ENCODE measurements around the gene POTEG.
"Not testable (repeated sequence)": the region's sequence is repeated elsewhere in the genome, so short reads cannot be mapped to it uniquely, and the experiment has no call there.

Gene POTEG

DNA sequence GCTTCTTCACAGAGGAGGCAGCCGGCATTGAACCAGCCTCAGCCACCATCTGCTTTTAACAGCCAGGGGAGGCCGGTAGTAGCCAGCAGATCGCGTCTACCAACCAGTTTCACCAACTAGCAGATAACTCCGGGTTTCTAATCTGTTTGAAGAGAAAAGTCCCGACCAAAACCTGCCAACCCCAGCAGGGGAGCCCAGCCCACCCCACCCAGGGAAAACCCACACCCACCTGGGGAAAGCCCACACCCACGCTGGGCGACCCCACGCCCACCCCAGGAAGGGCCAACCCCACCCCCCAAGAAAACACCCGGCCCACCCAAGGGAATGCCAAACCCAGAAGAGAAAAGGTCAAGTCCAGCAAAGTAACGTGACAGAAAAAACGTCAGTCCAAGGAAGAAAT is at the start of gene POTEG:
Gene POTEG (minus strand): TSS at position 101 of the 400 bp plus-strand sequence. CDS start 52 bp downstream, at position 49.
- not testable (repeated sequence) for H3K27ac ChIP-seq

DNA sequence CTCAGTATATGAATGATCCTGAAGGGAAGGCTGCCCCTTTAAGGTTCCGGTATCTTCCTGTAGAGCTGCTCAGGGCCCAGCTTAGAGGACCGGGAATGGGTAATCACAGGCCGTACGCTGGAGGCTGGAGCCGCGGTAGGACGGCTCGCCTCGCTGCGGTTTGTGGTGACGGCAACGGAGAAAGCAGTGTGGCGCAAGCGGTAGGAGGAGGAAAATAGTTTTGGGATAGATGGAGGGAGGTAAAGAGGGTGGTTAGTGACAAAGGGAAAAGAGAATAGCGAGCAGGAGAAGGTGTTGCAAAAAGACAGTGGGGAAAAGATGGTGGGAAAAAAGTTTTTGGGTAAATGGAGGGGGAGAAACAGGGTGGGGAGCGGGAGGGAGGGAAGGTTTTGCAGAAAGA is 48.0 kb upstream of the POTEG start:
- not testable (repeated sequence) for H3K27ac ChIP-seq

DNA sequence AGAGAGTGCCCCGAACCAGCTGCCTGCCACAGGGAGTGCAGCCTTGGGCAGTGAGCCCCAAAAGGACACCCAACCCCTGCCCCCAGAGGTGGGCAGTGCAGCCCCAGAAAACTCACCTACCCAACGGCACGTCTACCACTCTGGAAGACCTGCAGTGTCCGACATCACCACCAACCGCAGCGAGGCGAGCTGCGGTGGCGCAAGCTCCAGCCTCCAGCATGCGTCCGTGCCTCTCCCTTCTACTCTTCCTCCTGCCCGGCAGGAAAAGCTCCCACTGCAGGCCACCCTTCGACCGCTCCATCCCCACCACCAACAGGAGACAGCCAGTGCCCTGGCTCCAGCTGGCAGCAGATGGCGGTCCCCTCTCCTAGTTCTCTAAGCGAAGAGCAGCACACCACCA is 47.3 kb upstream of the POTEG start:
- not testable (repeated sequence) for H3K27ac ChIP-seq

DNA sequence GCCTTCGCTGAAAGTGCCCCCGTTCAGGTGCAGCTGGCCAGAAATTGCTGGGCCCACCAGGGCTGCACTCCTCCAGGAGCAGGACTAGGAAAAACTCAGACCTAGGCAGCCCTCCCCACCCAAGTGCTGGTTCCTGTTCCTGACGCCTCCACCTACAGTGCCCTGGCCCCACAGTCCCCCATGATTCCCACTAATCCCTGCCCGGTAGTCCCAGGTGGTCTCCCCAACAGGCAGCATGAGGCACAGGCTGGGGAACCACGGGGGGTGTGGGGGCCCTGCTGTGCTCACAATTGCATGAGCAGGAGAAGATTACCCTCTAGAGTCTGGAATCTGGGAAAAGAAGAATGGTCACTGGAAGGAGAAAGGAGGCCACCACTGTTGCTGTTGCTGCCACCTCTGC is 46.4 kb upstream of the POTEG start:
- H3K27ac ChIP-seq, result not testable (repeated sequence)

DNA sequence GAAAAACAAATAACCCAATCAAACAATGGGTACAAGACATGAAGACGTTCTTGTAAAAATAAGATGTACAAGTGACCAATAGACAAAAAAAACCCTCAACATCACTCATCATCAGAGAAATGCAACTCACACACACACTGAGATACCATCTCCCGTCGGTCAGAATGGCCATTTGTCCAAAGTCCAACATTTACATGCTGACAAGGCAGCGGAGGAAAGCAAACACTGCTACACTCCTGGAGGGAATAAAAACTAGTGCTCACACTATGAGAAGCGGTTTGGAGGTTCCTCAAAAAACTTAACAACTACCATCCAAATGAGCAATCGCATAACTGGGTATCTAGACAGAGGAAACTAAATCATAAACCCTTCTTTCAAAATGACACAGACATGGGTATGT is 11.6 kb upstream of the POTEG start:
- H3K27ac ChIP-seq, result not testable (repeated sequence)

DNA sequence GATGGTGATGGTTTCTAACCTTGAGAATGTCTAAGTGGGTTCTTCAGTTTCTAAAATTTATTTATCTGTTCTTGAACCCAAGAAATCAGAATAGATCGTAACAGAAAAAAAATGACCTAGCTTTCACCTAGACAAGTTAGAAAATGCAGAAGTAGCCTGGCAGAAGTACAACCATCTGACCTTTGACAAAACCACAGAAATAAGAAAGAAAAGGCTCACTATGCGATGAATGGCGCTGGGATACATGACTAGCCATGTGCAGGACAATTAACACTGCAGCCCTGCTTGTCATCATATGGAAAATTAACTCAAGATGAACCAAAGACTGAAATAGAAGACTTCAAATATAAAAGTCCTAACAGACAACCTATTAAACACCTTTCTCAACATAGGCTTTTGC is 5.7 kb upstream of the POTEG start:
- H3K27ac ChIP-seq, result not testable (repeated sequence)

DNA sequence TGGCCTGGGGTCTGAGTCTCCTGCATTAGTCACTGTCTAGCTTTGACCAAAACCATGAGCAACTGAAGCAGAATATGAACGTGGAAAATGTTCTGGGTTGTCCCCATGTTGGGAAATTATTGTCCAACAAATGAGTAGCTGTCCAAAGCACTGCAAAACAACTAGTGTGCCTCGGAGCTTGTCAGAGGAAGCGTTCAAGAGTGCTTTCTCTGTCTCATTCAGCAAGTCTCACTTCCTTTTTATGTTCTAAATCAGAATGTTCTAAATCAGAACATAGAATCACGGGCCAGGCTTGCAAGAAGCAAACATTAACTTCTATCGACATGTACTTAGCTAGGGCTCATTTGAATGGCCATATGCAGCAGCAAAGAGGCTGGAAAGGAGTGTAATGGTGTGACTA is 5.1 kb upstream of the POTEG start:
- not testable (repeated sequence) for H3K27ac ChIP-seq

DNA sequence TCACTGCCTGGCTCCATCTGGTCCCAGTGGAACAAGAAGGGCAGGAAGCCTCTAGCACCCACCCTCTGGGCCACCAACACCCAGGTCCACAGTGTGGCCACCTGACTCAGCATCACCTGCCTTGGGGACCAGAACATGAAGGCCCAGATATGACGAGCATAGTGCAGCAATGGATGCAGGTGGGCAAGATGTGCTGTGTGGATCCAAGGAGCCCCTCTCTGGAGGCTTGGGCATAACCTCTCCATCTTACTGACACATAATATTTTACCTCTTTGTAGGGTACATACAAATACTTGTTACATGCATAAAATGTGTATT is 2.9 kb upstream of the POTEG start:
- not testable (repeated sequence) for H3K27ac ChIP-seq

DNA sequence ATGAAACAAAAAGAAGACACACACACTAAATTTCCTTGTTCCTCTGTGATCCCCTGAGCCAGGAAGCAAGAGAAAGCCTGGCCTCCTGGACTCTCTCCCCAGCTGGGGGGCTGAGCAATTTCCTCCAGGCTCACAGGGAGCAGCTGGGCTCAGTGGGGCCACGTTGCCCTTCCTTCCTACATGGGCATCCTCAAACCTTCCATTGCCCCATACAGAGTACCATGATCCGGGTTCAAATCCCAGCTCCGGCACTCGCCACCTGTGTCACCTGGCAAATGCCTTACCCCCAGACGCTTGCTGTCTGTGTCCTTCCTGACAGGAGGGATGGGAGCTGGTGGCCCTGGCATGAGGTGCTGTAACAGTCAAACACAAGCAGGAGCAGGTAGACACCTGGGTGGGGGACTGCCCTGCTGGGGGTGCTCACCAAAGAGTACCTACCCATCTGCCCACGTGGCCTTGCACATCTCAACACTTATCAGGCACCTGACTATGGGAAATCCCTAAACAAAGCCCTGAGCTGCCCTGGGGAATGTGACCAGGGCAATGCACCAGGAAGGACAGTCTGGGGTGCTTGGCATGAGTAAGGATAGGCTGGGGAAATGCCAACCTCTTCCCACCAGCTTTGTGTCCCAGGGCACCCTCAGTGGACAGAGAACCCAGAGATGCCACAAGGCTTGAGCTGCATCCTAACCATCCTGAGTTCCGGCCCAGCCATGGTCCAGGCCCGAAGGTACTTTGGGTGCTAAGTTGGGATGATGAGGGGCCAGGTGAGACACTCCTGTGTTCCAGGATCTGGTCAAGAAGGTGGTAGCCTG is 2.4 kb upstream of the POTEG start:
- H3K27ac ChIP-seq, result not testable (repeated sequence)

DNA sequence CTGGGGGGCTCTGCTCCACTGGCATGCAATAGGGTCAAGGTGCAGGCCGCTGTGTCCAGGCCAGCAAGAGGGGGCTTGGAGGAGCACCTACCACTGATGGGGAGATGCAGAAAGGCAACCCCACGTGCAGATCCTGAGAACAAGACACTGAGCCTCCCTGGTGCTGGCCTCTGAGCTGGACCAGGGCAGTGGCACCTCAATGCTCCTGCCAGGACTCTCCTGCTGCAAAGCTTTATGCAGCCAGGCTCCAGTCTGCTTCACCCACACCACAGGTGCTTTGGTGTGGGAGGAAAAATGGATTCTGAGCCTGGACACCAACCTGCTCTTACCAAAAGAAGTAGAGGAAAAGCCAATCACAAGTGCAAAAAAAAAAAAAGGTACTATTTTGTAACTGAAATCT is 1.7 kb upstream of the POTEG start:
- H3K27ac ChIP-seq, result not testable (repeated sequence)

DNA sequence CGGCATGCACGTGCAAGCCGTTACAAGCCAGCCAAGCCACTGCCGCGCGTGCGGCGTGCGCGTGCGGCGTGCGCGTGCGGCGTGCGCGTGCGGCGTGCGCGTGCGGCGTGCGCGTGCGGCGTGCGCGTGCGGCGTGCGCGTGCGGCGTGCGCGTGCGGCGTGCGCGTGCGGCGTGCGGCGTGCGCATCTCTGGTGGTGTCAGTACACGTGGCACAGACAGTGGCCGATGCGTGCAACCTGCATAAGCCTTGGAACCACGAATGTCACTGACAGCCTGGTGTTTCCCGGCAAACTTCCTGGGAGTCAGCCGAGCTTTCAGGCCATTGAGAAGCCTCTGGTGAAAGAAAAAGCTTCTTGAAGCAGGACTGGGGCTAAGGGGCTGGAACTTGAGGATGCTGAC is 750 bp upstream of the POTEG start:
- not testable (repeated sequence) for H3K27ac ChIP-seq

DNA sequence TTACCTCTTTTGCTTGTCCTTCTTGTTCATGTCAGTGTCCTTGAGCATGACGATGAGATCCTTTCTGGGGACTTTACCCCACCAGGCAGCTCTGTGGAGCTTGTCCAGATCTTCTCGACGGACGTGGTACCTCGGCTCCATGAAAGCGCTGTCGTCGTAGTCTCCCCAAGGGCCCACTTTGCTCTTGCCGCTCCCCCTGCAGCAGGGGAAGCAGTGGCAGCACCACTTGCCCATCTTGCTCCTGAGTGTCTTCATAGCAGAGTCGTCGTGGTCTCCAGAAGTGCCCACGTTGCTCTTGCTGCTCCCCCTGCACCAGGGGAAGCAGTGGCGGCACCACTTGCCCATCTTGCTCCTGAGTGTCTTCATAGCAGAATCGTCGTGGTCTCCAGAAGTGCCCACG is 376 bp downstream of the POTEG start:
- H3K27ac ChIP-seq, result not testable (repeated sequence)

DNA sequence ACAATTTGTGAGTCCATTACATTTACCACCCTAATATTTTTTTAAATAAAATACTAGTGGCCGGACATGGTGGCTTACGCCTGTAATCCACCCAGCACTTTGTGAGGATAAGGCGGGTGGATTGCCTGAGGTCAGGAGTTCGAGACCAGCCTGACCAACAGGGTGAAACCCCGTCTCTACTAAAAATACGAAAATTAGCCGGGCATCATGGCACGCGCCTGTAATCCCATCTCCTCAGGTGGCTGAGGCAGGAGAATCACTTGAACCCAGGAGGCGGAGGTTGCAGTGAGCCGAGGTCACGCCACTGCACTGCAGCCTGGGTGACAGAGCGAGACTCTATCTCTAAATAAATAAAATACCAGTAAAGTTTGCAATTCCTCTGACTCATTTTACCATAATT is 25.6 kb downstream of the POTEG start:
- H3K27ac ChIP-seq, result not testable (repeated sequence)

DNA sequence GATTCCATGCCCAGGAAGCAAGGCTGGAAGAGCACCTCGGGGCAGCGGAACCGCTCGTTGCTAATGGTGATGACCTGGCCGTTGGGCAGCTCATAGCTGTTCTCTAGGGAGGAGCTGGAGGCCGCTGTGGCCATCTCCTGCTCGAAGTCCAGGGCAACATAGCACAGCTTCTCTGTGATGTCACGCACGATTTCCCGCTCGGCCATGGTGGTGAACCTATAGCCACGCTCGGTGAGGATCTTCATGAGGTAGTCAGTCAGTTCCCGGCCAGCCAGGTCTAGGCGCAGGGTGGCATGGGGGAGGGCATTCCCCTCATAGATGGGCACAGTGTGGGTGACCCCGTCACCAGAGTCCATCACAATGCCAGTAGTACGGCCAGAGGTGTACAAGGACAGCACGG is 32.0 kb downstream of the POTEG start:
- H3K27ac ChIP-seq, result not testable (repeated sequence)

DNA sequence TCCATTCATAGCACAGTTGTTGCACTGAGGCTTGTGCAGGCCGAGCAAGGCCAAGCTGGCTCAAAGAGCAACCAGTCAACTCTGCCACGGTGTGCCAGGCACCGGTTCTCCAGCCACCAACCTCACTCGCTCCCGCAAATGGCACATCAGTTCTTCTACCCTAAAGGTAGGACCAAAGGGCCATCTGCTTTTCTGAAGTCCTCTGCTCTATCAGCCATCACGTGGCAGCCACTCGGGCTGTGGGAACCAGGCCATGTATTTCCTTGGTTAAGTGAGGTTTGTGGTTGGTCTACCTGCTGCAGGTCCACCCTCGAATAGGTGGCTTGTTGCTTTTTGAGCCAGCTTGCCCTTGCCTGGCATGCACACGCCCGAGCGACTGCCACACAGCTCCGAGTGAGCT is 39.4 kb downstream of the POTEG start:
- H3K27ac ChIP-seq, result not testable (repeated sequence)

DNA sequence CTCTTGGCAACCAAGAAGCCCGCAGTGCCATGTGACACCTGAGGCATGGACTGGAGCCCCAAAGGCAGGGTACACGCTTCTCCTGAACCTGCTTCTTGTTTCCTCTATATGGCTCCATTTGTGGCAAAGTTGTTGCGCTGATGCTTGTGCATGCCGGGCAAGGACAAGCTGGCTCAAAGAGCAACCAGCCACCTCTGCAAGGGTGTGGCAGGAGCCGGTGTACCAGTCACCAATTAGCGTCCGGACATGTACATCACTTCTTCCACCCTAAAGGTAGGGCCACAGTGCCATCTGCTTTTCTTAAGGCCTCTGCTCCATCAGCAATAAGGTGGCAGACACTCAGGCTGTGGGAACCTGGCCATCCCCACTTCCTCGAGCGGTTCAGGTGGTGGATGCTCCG is 43.9 kb downstream of the POTEG start:
- not testable (repeated sequence) for H3K27ac ChIP-seq

DNA sequence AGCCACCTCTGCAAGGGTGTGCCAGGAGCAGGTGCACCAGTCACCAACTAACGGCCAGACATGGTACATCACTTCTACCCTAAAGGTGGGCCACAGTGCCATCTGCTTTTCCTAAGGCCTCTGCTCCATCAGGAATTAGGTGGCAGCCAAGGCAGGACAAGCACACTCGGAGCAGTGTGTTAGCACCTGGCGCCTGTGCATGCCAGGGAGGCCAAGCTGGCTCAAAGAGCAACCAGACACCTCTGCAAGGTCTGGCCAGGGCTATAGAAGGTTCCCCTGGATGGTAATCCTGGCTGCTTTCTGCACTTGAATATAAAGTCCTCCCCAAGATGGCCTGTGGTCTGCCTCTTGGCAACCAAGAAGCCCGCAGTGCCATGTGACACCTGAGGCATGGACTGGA is 45.4 kb downstream of the POTEG start:
- not testable (repeated sequence) for H3K27ac ChIP-seq

DNA sequence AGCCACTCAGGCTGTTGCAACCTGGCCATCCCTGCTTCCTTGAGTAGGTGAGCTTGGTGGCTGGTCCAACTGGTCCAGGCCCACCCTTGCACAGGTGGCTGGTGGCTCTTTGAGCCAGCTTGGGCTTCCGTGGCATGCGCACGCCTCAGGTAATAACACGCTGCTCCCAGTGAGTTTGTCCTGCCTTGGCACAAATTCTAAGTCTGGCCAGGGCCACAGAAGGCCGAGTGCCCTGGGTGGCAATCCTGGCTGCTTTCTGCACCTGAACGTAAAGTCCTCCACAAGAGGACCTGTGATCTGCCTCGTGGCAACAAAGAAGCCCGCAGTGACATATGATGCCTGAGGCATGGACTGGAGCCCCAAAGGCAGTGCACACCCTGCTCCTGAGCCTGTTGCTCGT is 47.1 kb downstream of the POTEG start:
- not testable (repeated sequence) for H3K27ac ChIP-seq

DNA sequence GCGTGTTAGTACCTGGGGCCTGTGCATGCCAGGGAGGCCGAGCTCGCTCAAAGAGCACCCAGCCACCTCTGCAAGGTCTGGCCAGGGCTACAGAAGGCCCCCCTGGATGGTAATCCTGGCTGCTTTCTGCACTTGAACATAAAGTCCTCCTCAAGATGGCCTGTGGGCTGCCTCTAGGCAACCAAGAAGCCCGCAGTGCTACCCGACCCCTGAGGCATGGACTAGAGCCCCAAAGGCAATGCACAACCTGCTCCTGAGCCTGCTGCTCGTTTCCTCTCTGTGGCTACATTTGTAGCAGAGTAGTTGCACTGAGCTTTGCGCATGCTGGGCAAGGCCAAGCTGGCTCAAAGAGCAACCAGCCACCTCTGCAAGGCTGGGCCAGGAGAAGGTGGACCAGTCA is 47.8 kb downstream of the POTEG start:
- not testable (repeated sequence) for H3K27ac ChIP-seq

DNA sequence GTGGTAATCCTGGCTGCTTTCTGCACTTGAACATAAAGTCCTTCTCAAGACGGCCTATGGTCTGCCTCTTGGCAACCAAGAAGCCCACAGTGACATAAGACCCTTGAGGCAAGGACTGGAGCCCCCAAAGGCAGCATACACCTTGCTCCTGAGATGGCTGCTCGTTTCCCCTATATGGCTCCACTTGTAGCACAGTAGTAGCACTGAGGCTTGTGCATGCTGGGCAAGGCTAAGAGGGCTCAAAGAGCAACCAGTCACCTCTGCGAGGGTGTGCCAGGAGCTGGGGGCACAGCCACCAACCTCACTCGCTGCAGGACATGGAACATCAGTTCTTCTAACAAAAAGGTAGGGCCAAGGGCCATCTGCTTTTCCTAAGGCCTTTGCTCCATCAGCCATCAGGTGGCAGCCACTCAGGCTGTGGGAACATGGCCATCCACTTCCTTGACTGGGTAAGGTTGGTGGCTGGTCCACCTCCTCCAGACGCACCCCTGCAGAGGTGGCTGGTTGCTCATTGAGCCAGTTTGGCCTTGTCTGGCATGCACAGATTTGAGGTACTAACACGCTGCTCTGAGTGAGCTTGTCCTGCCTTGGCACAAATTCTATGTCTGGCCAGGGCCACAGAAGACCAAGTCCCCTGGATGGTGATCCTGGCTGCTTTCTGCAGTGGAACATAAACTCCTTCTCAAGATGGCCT is 49.9 kb downstream of the POTEG start:
- H3K27ac ChIP-seq, result not testable (repeated sequence)

DNA sequence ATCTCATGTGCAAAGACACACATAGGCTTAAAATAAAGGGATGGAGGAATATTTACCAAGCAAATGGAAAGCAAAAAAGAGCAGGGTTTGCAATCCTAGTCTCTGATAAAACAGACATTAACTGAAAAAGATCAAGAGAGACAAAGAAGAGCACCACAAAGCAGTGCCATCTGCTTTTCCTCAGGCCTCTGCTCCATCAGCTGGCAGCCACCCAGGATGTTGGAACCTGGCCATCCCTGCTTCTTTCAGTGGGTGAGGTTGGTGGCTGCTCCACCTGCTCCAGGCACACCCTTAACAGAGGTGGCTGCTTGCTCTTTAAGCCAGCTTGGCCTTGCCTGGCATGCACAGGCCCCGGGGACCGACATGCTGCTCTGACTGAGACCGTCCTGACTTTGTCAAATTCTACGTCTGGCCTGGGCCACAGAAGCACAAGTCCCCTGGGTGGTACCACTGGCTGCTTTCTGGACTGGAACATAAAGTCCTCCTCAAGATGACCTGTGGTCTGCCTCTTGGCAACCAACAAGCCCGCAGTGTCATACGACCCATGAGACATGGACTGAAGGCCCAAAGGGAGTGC is 51.0 kb downstream of the POTEG start:
- not testable (repeated sequence) for H3K27ac ChIP-seq

DNA sequence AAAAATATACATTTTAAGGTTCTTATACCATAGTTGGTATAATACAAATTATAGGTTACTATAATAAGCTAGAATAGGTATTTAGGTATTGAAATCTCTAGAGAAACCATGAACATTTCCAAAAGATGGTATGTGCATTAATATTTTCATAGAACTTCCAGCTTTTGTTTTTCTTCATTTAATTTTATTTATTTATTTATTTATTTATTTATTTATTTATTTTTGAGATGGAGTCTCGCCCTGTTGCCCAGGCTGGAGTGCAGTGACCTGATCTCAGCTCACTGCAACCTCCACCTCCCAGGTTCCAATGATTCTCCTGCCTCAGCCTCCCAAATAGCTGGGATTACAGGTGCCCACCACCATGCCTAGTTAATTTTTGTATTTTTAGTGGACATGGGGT is 54.0 kb downstream of the POTEG start:
- H3K27ac ChIP-seq, result not testable (repeated sequence)

DNA sequence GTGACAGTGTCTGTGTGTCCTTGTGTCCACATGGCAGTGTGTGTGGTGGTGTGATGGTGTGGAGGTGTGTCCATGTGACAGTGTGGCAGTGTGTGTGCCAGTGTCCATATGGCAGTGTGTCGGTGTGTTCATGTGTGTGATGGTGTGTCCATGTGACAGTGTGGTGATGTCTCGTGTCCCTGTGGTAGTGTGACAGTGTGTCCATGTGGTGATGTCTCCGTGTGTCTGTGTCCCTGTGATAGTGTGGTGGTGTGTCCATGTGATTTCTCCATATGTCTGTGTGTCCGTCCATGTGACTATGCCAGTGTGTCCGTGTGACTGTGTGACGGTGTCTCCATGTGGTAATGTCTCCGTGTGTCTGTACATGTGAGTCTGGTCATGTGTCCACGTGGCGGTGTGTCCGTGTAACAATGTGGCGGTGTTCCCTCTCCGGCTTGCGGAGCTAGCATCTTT is 59.7 kb downstream of the POTEG start:
- not testable (repeated sequence) for H3K27ac ChIP-seq
